Measurements from ENCODE around the gene SLIT3.

Gene SLIT3

DNA sequence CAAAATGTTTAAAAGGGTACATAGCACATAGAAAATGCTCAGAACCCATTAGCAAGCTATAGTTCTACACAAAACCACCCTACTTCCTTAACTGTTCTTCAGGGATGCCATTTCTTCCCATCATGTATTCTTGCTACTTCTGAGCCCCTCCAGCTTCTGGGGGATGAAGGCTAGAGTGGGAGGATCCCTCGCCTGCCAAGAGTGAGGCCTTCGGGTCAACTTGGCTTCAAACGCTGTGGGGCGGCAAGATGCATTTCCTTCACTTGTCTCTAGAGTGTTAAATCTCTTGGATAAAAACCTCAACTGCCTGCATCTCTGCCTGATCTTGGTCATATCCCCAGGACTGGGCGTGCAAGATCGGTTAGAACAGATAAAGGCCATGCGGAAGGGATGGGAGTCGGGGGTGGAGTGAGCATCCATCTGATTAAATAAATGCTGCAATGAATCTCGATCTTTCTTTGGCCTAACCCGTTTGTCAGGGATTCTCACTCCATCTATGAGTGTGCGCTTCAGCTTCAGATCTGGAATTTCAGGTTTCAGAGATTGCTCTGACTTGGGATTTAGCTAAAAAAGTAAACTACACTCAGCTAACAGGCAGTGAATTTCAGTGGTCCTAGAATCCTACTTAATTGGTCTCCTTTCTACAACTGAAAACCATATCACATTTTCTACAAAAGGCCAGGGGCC is 603.8 kb downstream of the SLIT3 start:
- Histone ChIP-seq H3F3A (ENCODE audit: control insufficient read depth, insufficient read depth) (no peaks in the 10 kb centered on the region), H4K20me1 (ENCODE audit: control insufficient read depth, insufficient read depth, low read depth, low read length) (no peaks in the 10 kb centered on the region), H3K27ac (ENCODE audit: low read depth, low read length) (no peak overlapping the region), H3K9me3 (ENCODE audit: control insufficient read depth, insufficient read depth, low read length) (no peaks in the 10 kb centered on the region), H3K36me3 (ENCODE audit: control insufficient read depth, low read length) (no peaks in the 10 kb centered on the region), H3K79me2 (ENCODE audit: control insufficient read depth, low read length) (no peaks in the 10 kb centered on the region), H3K4me1 (ENCODE audit: control insufficient read depth, low read length) (no peaks in the 10 kb centered on the region), H3K4me2 (ENCODE audit: low read length) (no peak overlapping the region), H3K9me2 (replicated peaks; ENCODE audit: control insufficient read depth, low read length) (no peaks in the 10 kb centered on the region), H3K27me3 (ENCODE audit: control insufficient read depth, low read length) (no peaks in the 10 kb centered on the region; the same call in 1 of the 2 replicates), H3K4me3 (ENCODE audit: low read length) (no peak overlapping the region)
- TF ChIP-seq EZH2phosphoT487 (IDR thresholded peaks at IDR 0.05; ENCODE audit: borderline replicate concordance, low read length), result no peak
- TF ChIP-seq, protein P1, sequence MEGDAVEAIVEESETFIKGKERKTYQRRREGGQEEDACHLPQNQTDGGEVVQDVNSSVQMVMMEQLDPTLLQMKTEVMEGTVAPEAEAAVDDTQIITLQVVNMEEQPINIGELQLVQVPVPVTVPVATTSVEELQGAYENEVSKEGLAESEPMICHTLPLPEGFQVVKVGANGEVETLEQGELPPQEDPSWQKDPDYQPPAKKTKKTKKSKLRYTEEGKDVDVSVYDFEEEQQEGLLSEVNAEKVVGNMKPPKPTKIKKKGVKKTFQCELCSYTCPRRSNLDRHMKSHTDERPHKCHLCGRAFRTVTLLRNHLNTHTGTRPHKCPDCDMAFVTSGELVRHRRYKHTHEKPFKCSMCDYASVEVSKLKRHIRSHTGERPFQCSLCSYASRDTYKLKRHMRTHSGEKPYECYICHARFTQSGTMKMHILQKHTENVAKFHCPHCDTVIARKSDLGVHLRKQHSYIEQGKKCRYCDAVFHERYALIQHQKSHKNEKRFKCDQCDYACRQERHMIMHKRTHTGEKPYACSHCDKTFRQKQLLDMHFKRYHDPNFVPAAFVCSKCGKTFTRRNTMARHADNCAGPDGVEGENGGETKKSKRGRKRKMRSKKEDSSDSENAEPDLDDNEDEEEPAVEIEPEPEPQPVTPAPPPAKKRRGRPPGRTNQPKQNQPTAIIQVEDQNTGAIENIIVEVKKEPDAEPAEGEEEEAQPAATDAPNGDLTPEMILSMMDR (IDR thresholded peaks at IDR 0.05; ENCODE audit: low read depth, low read length, poor library complexity, severe bottlenecking), result no peak

GRCh38 chr5:168696611-168697010 is 604.3 kb downstream of the SLIT3 start:
- H3K4me2 ChIP-seq (ENCODE audit: low read length), result no peak overlapping the region
- H3K4me3 ChIP-seq (ENCODE audit: low read length), result no peak overlapping the region
- H3K9me3 ChIP-seq (ENCODE audit: control insufficient read depth, insufficient read depth, low read length), result no peaks in the 10 kb centered on the region
- no peaks in the 10 kb centered on the region for H3K9me2 ChIP-seq (replicated peaks; ENCODE audit: control insufficient read depth, low read length)
- no peaks in the 10 kb centered on the region for H3K79me2 ChIP-seq (ENCODE audit: control insufficient read depth, low read length)
- no peaks in the 10 kb centered on the region for H3K36me3 ChIP-seq (ENCODE audit: control insufficient read depth, low read length)
- TF ChIP-seq EZH2phosphoT487 (IDR thresholded peaks at IDR 0.05; ENCODE audit: borderline replicate concordance, low read length), result no peak
- TF ChIP-seq, protein P1 (IDR thresholded peaks at IDR 0.05; ENCODE audit: low read depth, low read length, poor library complexity, severe bottlenecking), result no peak
- H3K27me3 ChIP-seq (ENCODE audit: control insufficient read depth, low read length), result no peaks in the 10 kb centered on the region; the same call in 1 of the 2 replicates
- H3K4me1 ChIP-seq (ENCODE audit: control insufficient read depth, low read length), result no peaks in the 10 kb centered on the region
- H4K20me1 ChIP-seq (ENCODE audit: control insufficient read depth, insufficient read depth, low read depth, low read length), result no peaks in the 10 kb centered on the region
- no peak overlapping the region for H3K27ac ChIP-seq (ENCODE audit: low read depth, low read length)
- no peaks in the 10 kb centered on the region for H3F3A ChIP-seq (ENCODE audit: control insufficient read depth, insufficient read depth)

GRCh38 chr5:168695301-168695835 is 605.6 kb downstream of the SLIT3 start:
- no peak overlapping the region for H3K4me2 ChIP-seq (ENCODE audit: low read length)
- no peak overlapping the region for H3K4me3 ChIP-seq (ENCODE audit: low read length)
- no peaks in the 10 kb centered on the region for H4K20me1 ChIP-seq (ENCODE audit: control insufficient read depth, insufficient read depth, low read depth, low read length)
- TF ChIP-seq EZH2phosphoT487 (IDR thresholded peaks at IDR 0.05; ENCODE audit: borderline replicate concordance, low read length), result no peak
- TF ChIP-seq, protein P1 (IDR thresholded peaks at IDR 0.05; ENCODE audit: low read depth, low read length, poor library complexity, severe bottlenecking), result no peak
- H3K9me3 ChIP-seq (ENCODE audit: control insufficient read depth, insufficient read depth, low read length), result no peaks in the 10 kb centered on the region
- H3K79me2 ChIP-seq (ENCODE audit: control insufficient read depth, low read length), result no peaks in the 10 kb centered on the region
- no peak overlapping the region for H3K27ac ChIP-seq (ENCODE audit: low read depth, low read length)
- no peaks in the 10 kb centered on the region for H3K36me3 ChIP-seq (ENCODE audit: control insufficient read depth, low read length)
- no peaks in the 10 kb centered on the region; the same call in 1 of the 2 replicates for H3K27me3 ChIP-seq (ENCODE audit: control insufficient read depth, low read length)
- H3K9me2 ChIP-seq (replicated peaks; ENCODE audit: control insufficient read depth, low read length), result no peaks in the 10 kb centered on the region
- H3F3A ChIP-seq (ENCODE audit: control insufficient read depth, insufficient read depth), result no peaks in the 10 kb centered on the region
- no peaks in the 10 kb centered on the region for H3K4me1 ChIP-seq (ENCODE audit: control insufficient read depth, low read length)

Measured in DOHH2 (cell line).